ENCODE measurements around the gene ARMC10. TPM values are rescaled to one million over a fixed set of nuclear protein-coding genes. Genes with fewer than 3 reads are reported as not detected.

ARMC10 gene
- total and polyA plus RNA-seq, 7 experiments from 2014 or later = 13.6 to 46.4 (median 27.8) TPM

DNA sequence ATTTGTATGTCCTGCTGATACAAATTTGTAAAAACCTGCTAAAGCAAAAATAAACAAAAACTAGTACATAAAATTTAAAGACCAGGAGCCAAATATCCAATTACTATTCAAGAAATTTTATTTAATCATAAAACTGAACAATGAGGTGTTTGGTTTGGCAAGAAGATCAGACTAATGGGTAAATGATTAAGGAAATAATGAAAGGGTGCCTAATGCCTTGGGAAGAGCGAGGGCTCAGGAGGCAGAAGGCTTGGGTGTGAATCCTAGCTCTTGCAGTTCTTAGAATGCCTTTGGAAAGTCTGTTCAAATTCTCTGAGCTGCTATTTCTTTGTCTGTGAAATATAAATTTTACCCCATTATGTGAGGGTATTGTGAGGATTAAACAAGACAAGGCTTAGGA, 41.6 kb downstream of the ARMC10 start:
- ATAC-seq (no peak), DNase-seq (no peak)
- H3K9me3 Mint-ChIP-seq = peaks cover 0 to 5% (median 1%) of the 10 kb centered on the region in 11 donors
- H3K36me3 Mint-ChIP-seq = peaks cover 17 to 54% (median 47%) of the 10 kb centered on the region in 5 donors
- Histone ChIP-seq H3K9me3 (ENCODE audit: control insufficient read depth in 2 of 3, low read length in 3 of 3) (no peaks in the 10 kb centered on the region), H3K27ac (ENCODE audit: low read depth, low read length) (no peak overlapping the region), H3K36me3 (ENCODE audit: control insufficient read depth in 2 of 3, insufficient read depth in 3 of 3, low read length in 3 of 3) (peaks cover 0 to 30% (median 6%) of the 10 kb centered on the region in 3 experiments), H3K27me3 (ENCODE audit: control insufficient read depth in 2 of 2, insufficient read depth in 2 of 2, low read length in 2 of 2) (no peaks in the 10 kb centered on the region), H3K4me1 (ENCODE audit: control insufficient read depth in 2 of 2, insufficient read depth in 2 of 2, low read length in 2 of 2) (no peaks in the 10 kb centered on the region), H3K4me3 (ENCODE audit: low read length) (no peak overlapping the region)
- CTCF ChIA-PET = no interaction called here
- peaks cover 0 to 10% (median 2%) of the 10 kb centered on the region in 7 donors for H3K4me1 Mint-ChIP-seq
- H3K27me3 Mint-ChIP-seq = no peaks in the 10 kb centered on the region
- no peak overlapping the region for H3K4me3 Mint-ChIP-seq
- POLR2A ChIA-PET = no interaction called here
- intact Hi-C loops (cut with micrococcal nuclease) = no loop called here
- H3K27ac Mint-ChIP-seq = no peak overlapping the region

DNA sequence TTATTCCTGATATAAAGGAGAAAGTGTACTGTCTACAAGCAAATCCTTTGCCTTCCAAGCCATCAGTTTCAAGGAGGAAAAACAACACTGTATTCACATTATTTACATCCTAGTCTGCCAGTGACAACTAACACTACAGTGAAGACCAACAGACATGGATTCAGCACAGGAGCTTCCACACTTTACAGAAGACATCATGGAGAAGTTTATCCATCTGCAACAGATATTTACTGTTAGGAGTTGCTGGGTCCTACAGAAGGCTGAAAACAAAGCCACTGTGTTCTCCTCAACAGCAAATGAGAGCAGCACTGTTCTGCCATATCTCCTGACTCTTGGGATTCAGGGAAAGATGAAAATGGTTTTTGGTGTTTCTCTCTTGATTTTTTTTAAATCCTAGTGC, 42.1 kb downstream of the ARMC10 start:
- ChIA-PET POLR2A (no interaction called here), CTCF (no interaction called here)
- peaks cover 0 to 5% (median 0%) of the 10 kb centered on the region in 11 donors for H3K9me3 Mint-ChIP-seq
- Histone ChIP-seq H3K27me3 (ENCODE audit: control insufficient read depth in 2 of 2, insufficient read depth in 2 of 2, low read length in 2 of 2) (no peaks in the 10 kb centered on the region), H3K4me3 (ENCODE audit: low read length) (no peak overlapping the region), H3K27ac (ENCODE audit: low read depth, low read length) (no peak overlapping the region), H3K9me3 (ENCODE audit: control insufficient read depth in 2 of 3, low read length in 3 of 3) (no peaks in the 10 kb centered on the region), H3K36me3 (ENCODE audit: control insufficient read depth in 2 of 3, insufficient read depth in 3 of 3, low read length in 3 of 3) (peaks cover 0 to 30% (median 6%) of the 10 kb centered on the region in 3 experiments), H3K4me1 (ENCODE audit: control insufficient read depth in 2 of 2, insufficient read depth in 2 of 2, low read length in 2 of 2) (no peaks in the 10 kb centered on the region)
- H3K27me3 Mint-ChIP-seq = no peaks in the 10 kb centered on the region
- ATAC-seq (no peak), DNase-seq (no peak)
- H3K27ac Mint-ChIP-seq = no peak overlapping the region
- intact Hi-C loops (cut with micrococcal nuclease) = no loop called here
- H3K4me1 Mint-ChIP-seq = peaks cover 0 to 10% (median 4%) of the 10 kb centered on the region in 7 donors
- H3K36me3 Mint-ChIP-seq = peaks cover 17 to 54% (median 47%) of the 10 kb centered on the region in 5 donors
- no peak overlapping the region for H3K4me3 Mint-ChIP-seq

DNA sequence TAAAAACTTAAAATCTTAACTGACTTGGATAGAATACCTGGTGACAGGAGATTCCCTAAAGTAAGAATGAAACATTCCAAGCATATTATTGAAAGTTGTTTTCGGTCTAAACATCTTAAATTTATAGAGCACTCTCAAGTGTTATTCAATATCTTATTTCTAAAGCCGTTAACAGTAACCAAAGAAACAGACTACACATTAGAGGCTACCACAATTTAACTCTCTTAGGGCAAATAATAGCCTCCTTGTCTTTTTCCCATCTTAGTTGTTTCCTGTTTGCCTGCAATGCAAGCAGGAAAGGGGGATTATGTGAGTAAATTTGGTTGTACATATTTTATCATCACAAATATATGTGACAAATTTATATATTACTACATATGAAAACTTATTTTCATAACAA, 42.5 kb downstream of the ARMC10 start:
- Histone ChIP-seq H3K4me3 (ENCODE audit: low read length) (no peak overlapping the region), H3K36me3 (ENCODE audit: control insufficient read depth in 2 of 3, insufficient read depth in 3 of 3, low read length in 3 of 3) (peaks cover 0 to 30% (median 6%) of the 10 kb centered on the region in 3 experiments), H3K9me3 (ENCODE audit: control insufficient read depth in 2 of 3, low read length in 3 of 3) (no peaks in the 10 kb centered on the region), H3K27me3 (ENCODE audit: control insufficient read depth in 2 of 2, insufficient read depth in 2 of 2, low read length in 2 of 2) (no peaks in the 10 kb centered on the region), H3K4me1 (ENCODE audit: control insufficient read depth in 2 of 2, insufficient read depth in 2 of 2, low read length in 2 of 2) (no peaks in the 10 kb centered on the region), H3K27ac (ENCODE audit: low read depth, low read length) (no peak overlapping the region)
- no peak for DNase-seq
- Mint-ChIP-seq H3K27ac (no peak overlapping the region), H3K36me3 (peaks cover 15 to 55% (median 47%) of the 10 kb centered on the region in 5 donors), H3K27me3 (no peaks in the 10 kb centered on the region), H3K4me3 (no peak overlapping the region), H3K9me3 (peaks cover 0 to 5% (median 0%) of the 10 kb centered on the region in 11 donors), H3K4me1 (peaks cover 0 to 10% (median 5%) of the 10 kb centered on the region in 7 donors)
- POLR2A ChIA-PET = no interaction called here
- no peak for ATAC-seq
- intact Hi-C loops (cut with micrococcal nuclease) = no loop called here
- CTCF ChIA-PET = no interaction called here

DNA sequence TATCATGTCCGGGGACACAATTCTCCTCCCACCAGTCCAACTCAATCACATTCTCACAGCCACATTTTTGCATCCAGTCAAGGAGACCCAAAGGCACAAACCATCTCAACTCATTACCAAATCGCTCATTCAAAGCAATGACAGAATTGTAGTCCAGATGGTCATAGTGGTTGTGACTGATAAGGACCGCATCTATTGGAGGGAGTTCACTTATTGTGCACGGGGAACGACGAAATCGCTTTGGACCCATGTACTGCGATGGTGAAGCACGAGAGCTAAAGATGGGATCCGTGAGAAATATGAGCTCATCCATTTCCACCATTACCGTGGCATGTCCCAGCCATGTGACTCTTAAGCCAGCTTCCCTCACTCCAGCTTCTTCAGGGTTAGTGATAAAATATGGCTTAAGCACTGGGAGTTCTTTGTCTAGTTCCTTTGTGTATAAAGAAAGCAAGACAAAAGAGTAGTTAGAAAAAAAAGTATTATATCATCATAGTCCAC, 44.9 kb downstream of the ARMC10 start:
- Histone ChIP-seq H3K36me3 (ENCODE audit: control insufficient read depth in 2 of 3, insufficient read depth in 3 of 3, low read length in 3 of 3) (peaks cover 0 to 29% (median 6%) of the 10 kb centered on the region in 3 experiments), H3K27me3 (ENCODE audit: control insufficient read depth in 2 of 2, insufficient read depth in 2 of 2, low read length in 2 of 2) (no peaks in the 10 kb centered on the region), H3K4me3 (ENCODE audit: low read length) (no peak overlapping the region), H3K4me1 (ENCODE audit: control insufficient read depth in 2 of 2, insufficient read depth in 2 of 2, low read length in 2 of 2) (no peaks in the 10 kb centered on the region), H3K27ac (ENCODE audit: low read depth, low read length) (no peak overlapping the region), H3K9me3 (ENCODE audit: control insufficient read depth in 2 of 3, low read length in 3 of 3) (no peaks in the 10 kb centered on the region)
- no peaks in the 10 kb centered on the region for H3K9me3 Mint-ChIP-seq
- peaks cover 0 to 6% (median 5%) of the 10 kb centered on the region in 7 donors for H3K4me1 Mint-ChIP-seq
- no peak for DNase-seq
- no peak overlapping the region for H3K27ac Mint-ChIP-seq
- ChIA-PET POLR2A (interaction anchor here (0.6 kb wide), 1 partner anchor 11 kb away, joined by 3 read pairs; no protein-coding TSS in a partner anchor), CTCF (interaction anchor here (0.6 kb wide), 1 partner anchor 24 kb away, joined by 3 read pairs; no protein-coding TSS in a partner anchor)
- intact Hi-C loops (cut with micrococcal nuclease) = no loop called here
- ATAC-seq = no peak
- H3K36me3 Mint-ChIP-seq = peaks cover 7 to 49% (median 40%) of the 10 kb centered on the region in 5 donors
- H3K4me3 Mint-ChIP-seq = no peak overlapping the region
- H3K27me3 Mint-ChIP-seq = no peaks in the 10 kb centered on the region

DNA sequence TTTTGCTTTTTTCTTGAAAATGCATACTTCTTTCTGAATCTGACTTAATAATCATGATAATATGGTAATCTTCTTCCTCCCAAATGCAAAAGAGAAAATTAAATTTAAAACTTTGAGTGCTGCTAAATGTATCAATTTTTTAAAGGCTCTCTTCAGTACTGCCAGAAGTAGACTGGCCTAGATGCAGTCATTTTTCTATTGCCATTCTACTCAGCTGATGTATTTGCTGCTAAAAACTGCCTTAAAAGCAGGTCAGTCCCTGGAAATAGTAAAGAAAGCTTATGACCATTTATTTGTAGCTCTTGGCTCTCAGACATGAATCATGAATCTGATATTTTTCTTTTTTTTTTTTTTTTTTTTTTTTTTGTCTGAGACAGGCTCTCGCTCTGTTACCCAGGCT, 45.4 kb downstream of the ARMC10 start:
- no peak for ATAC-seq

DNA sequence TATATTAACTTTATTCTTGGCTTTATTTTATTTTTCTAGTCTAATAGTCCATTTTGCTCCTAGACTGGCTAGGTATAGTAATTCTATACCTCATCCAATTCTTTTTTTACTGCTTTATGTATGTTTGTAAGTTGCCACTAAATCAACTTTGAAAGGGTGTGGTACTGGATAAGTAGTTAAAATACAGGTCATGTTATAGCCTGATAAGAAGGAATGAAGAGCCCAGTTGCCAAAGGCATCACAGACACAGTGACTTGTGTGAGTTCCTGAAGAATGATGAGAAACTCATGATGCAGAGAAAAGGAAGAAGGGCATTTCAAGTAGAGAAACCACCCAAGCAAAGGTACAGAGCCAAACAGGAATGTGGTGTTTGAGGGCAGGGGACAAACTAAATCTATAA, 46.7 kb downstream of the ARMC10 start:
- peaks cover 7 to 48% (median 37%) of the 10 kb centered on the region in 5 donors for H3K36me3 Mint-ChIP-seq
- peaks cover 0 to 8% (median 5%) of the 10 kb centered on the region in 7 donors for H3K4me1 Mint-ChIP-seq
- Histone ChIP-seq H3K4me3 (ENCODE audit: low read length) (no peak overlapping the region), H3K4me1 (ENCODE audit: control insufficient read depth in 2 of 2, insufficient read depth in 2 of 2, low read length in 2 of 2) (no peaks in the 10 kb centered on the region), H3K27ac (ENCODE audit: low read depth, low read length) (no peak overlapping the region), H3K27me3 (ENCODE audit: control insufficient read depth in 2 of 2, insufficient read depth in 2 of 2, low read length in 2 of 2) (no peaks in the 10 kb centered on the region), H3K36me3 (ENCODE audit: control insufficient read depth in 2 of 3, insufficient read depth in 3 of 3, low read length in 3 of 3) (peaks cover 0 to 35% (median 6%) of the 10 kb centered on the region in 3 experiments), H3K9me3 (ENCODE audit: control insufficient read depth in 2 of 3, low read length in 3 of 3) (no peaks in the 10 kb centered on the region)
- intact Hi-C loops (cut with micrococcal nuclease) = no loop called here
- H3K9me3 Mint-ChIP-seq = no peaks in the 10 kb centered on the region
- no peaks in the 10 kb centered on the region for H3K27me3 Mint-ChIP-seq
- H3K4me3 Mint-ChIP-seq = no peak overlapping the region
- CTCF ChIA-PET = no interaction called here
- POLR2A ChIA-PET = no interaction called here
- ATAC-seq (no peak), DNase-seq (no peak)
- no peak overlapping the region for H3K27ac Mint-ChIP-seq

More for the DNA sequence above, 45.4 kb downstream of the ARMC10 start:
- Mint-ChIP-seq H3K4me3 (no peak overlapping the region), H3K27ac (no peak overlapping the region), H3K4me1 (peaks cover 0 to 6% (median 5%) of the 10 kb centered on the region in 7 donors), H3K36me3 (peaks cover 7 to 44% (median 35%) of the 10 kb centered on the region in 5 donors), H3K27me3 (no peaks in the 10 kb centered on the region), H3K9me3 (no peaks in the 10 kb centered on the region)
- Histone ChIP-seq H3K27me3 (ENCODE audit: control insufficient read depth in 2 of 2, insufficient read depth in 2 of 2, low read length in 2 of 2) (no peaks in the 10 kb centered on the region), H3K4me1 (ENCODE audit: control insufficient read depth in 2 of 2, insufficient read depth in 2 of 2, low read length in 2 of 2) (no peaks in the 10 kb centered on the region), H3K36me3 (ENCODE audit: control insufficient read depth in 2 of 3, insufficient read depth in 3 of 3, low read length in 3 of 3) (peaks cover 0 to 29% (median 6%) of the 10 kb centered on the region in 3 experiments), H3K4me3 (ENCODE audit: low read length) (no peak overlapping the region), H3K9me3 (ENCODE audit: control insufficient read depth in 2 of 3, low read length in 3 of 3) (no peaks in the 10 kb centered on the region), H3K27ac (ENCODE audit: low read depth, low read length) (no peak overlapping the region)
- ChIA-PET CTCF (interaction anchor here (0.6 kb wide), 1 partner anchor 24 kb away, joined by 3 read pairs; no protein-coding TSS in a partner anchor), POLR2A (interaction anchor here (0.6 kb wide), 1 partner anchor 10 kb away, joined by 3 read pairs; no protein-coding TSS in a partner anchor)
- intact Hi-C loops (cut with micrococcal nuclease) = no loop called here
- DNase-seq = no peak

DNA sequence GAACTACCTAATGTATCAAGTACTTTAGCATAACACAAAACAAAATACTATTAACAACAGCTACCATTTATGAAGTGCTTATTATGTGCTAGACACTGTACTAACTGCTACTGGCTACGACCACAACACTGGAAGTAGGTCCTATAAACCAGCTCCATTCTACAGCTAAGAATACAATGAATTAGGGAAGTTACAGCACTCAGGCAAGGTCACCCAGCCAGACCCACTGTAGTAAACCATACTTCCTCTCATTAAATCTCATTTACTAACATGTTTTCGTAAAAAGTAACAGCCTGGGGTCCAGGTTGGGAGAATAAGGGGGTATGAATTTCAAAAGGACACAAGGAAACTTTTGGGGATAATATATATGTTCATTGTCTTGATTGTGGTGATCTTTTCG, 48.6 kb downstream of the ARMC10 start:
- DNase-seq = no peak
- no peak for ATAC-seq
- POLR2A ChIA-PET = no interaction called here
- Mint-ChIP-seq H3K36me3 (peaks cover 19 to 62% (median 52%) of the 10 kb centered on the region in 5 donors), H3K27ac (no peak overlapping the region), H3K27me3 (no peaks in the 10 kb centered on the region), H3K9me3 (no peaks in the 10 kb centered on the region), H3K4me3 (no peak overlapping the region), H3K4me1 (peaks cover 0 to 8% (median 5%) of the 10 kb centered on the region in 7 donors)
- intact Hi-C loops (cut with micrococcal nuclease) = no loop called here
- Histone ChIP-seq H3K4me1 (ENCODE audit: control insufficient read depth in 2 of 2, insufficient read depth in 2 of 2, low read length in 2 of 2) (no peaks in the 10 kb centered on the region), H3K27ac (ENCODE audit: low read depth, low read length) (no peak overlapping the region), H3K36me3 (ENCODE audit: control insufficient read depth in 2 of 3, insufficient read depth in 3 of 3, low read length in 3 of 3) (peaks cover 0 to 42% (median 12%) of the 10 kb centered on the region in 3 experiments), H3K9me3 (ENCODE audit: control insufficient read depth in 2 of 3, low read length in 3 of 3) (no peaks in the 10 kb centered on the region), H3K27me3 (ENCODE audit: control insufficient read depth in 2 of 2, insufficient read depth in 2 of 2, low read length in 2 of 2) (no peaks in the 10 kb centered on the region), H3K4me3 (ENCODE audit: low read length) (no peak overlapping the region)
- CTCF ChIA-PET = no interaction called here
